A549 (cell line): ENCODE measurements around the gene FBXO34. TPM values are rescaled to one million over a fixed set of nuclear protein-coding genes. Genes with fewer than 3 reads are reported as not detected.

Experiments used
- ATAC-seq, 2 experiments: fragments of 200-7000 bp in 1 of 2; fragments of >200 bp in 1 of 2; cut with Nextera tagmentation in 1 of 2; cut with Tn5 transposase in 1 of 2; 3 replicates each; pipeline versions ENCODE4 v1.8.0 to v1.9.1; 2018 to 2020; ENCODE audit warnings: mild to moderate bottlenecking in 1 of 2, moderate library complexity in 1 of 2
- CTCF ChIA-PET: fragments of 300-600 bp; sonication (Branson Sonifier 250); formaldehyde crosslinking; extraction: SDS; loops from one replicate; lab custom pipeline; 2021; ENCODE audit warnings: antibody characterized with exemption, inconsistent platforms; lab: Yijun Ruan, JAX
- POLR2A ChIA-PET: fragments of 350-600 bp; formaldehyde crosslinking; extraction: SDS; loops from one replicate; lab custom pipeline; 2021; ENCODE audit warnings: antibody characterized with exemption, inconsistent platforms; lab: Yijun Ruan, JAX
- DNase-seq, 2 experiments: peaks; one replicate each; pipeline versions ENCODE4 v3.0.0 to v3.0.0-alpha.2; 2011 to 2016; ENCODE audit warnings: low read depth in 1 of 2, low spot score in 1 of 2
- FAIRE-seq: peaks from 2 replicates; lab custom pipeline; 2011; peaks lifted over from hg19 to GRCh38; lab: Jason Lieb, UNC
- H3K27ac ChIP-seq, 2 experiments: fragments of >200 bp; sonication (Bioruptor Twin); formaldehyde crosslinking; 3 replicates each; pipeline ENCODE4 v1.5.1; 2016 to 2017
- H3K4me1 ChIP-seq: fragments of >200 bp; sonication (Bioruptor Twin); formaldehyde crosslinking; 3 replicates; pipeline ENCODE4 v1.6.1; 2016
- H3K4me2 ChIP-seq: fragments of >200 bp; sonication (Bioruptor Twin); formaldehyde crosslinking; 3 replicates; pipeline ENCODE4 v1.6.1; 2016
- H3K4me3 ChIP-seq: fragments of >200 bp; sonication (Bioruptor Twin); formaldehyde crosslinking; 3 replicates; pipeline ENCODE4 v1.5.1; 2016
- H3K9me3 ChIP-seq: fragments of >200 bp; sonication (Bioruptor Twin); formaldehyde crosslinking; 3 replicates; pipeline ENCODE4 v1.6.1; 2016
- ATOH8 ChIP-seq: fragments of 250-450 bp; sonication (Bioruptor Pico); IDR thresholded peaks from 2 replicates; pipeline ENCODE4 v1.5.0; 2020; ENCODE audit warnings: low read depth, mild to moderate bottlenecking, moderate library complexity
- BCL3 ChIP-seq: fragments of >200 bp; sonication (Bioruptor Twin); formaldehyde crosslinking; IDR thresholded peaks from 3 replicates; pipeline ENCODE4 v1.6.1; 2016
- BHLHE40 ChIP-seq: IDR thresholded peaks from 2 replicates; pipeline ENCODE4 v1.6.1; 2012; ENCODE audit warnings: low read depth, low read length, inconsistent platforms
- CBX8 ChIP-seq: fragments of 200-600 bp; sonication (generic); IDR thresholded peaks from 2 replicates; pipeline ENCODE4 v1.6.1; 2016
- CHD2 ChIP-seq: fragments of 150-350 bp; IDR thresholded peaks from 2 replicates; pipeline ENCODE4 v1.6.1; 2014; ENCODE audit warnings: low read length; ENCODE audit not compliant: partially characterized antibody
- EHF ChIP-seq: fragments of 250-450 bp; sonication (Bioruptor Pico); IDR thresholded peaks from 2 replicates; pipeline ENCODE4 v1.5.0; 2020; ENCODE audit warnings: mild to moderate bottlenecking
- EHMT2 ChIP-seq: fragments of 200-600 bp; sonication (generic); IDR thresholded peaks from 2 replicates; pipeline ENCODE4 v1.6.1; 2016; ENCODE audit warnings: antibody characterized with exemption, low read depth, mild to moderate bottlenecking, moderate library complexity
- FOXS1 ChIP-seq: fragments of 250-450 bp; sonication (Bioruptor Pico); IDR thresholded peaks from 2 replicates; pipeline ENCODE4 v1.5.0; 2020; ENCODE audit warnings: mild to moderate bottlenecking, moderate library complexity
- GATA3 ChIP-seq: IDR thresholded peaks from 2 replicates; pipeline ENCODE4 v1.6.1; 2012; ENCODE audit warnings: borderline replicate concordance
- HES2 ChIP-seq: fragments of >200 bp; sonication (Bioruptor Twin); formaldehyde crosslinking; IDR thresholded peaks from 2 replicates; pipeline ENCODE4 v1.6.1; 2016
- HMGXB4 ChIP-seq: fragments of 250-450 bp; sonication (Bioruptor Pico); IDR thresholded peaks from 2 replicates; pipeline ENCODE4 v1.5.0; 2021; ENCODE audit warnings: mild to moderate bottlenecking, moderate library complexity, borderline replicate concordance
- HOXA7 ChIP-seq: fragments of 250-450 bp; sonication (Bioruptor Pico); IDR thresholded peaks from 2 replicates; pipeline ENCODE4 v1.5.0; 2020; ENCODE audit warnings: mild to moderate bottlenecking, moderate library complexity
- JUNB ChIP-seq: fragments of >200 bp; sonication (Bioruptor Twin); formaldehyde crosslinking; IDR thresholded peaks from 2 replicates; pipeline ENCODE4 v1.6.1; 2016
- NPAS2 ChIP-seq: fragments of 250-450 bp; sonication (Bioruptor Pico); IDR thresholded peaks from 2 replicates; pipeline ENCODE4 v1.8.0; 2022; ENCODE audit warnings: mild to moderate bottlenecking, moderate library complexity, borderline replicate concordance
- RARB ChIP-seq: fragments of 250-450 bp; sonication (Bioruptor Pico); IDR thresholded peaks from 2 replicates; pipeline ENCODE4 v1.8.0; 2021; ENCODE audit warnings: mild to moderate bottlenecking, moderate library complexity
- REST ChIP-seq: fragments of 200-600 bp; sonication (generic); IDR thresholded peaks from 2 replicates; pipeline ENCODE4 v1.6.1; 2016; ENCODE audit warnings: antibody characterized with exemption, mild to moderate bottlenecking, moderate library complexity
- SREBF2 ChIP-seq: fragments of 450-650 bp; IDR thresholded peaks from 2 replicates; pipeline ENCODE4 v1.6.1; 2014; ENCODE audit warnings: mild to moderate bottlenecking, moderate library complexity
- TP53 ChIP-seq: fragments of 250-450 bp; sonication (Bioruptor Pico); IDR thresholded peaks from 2 replicates; pipeline ENCODE4 v1.5.0; 2021; ENCODE audit warnings: mild to moderate bottlenecking, moderate library complexity
- ZC3H11A ChIP-seq: fragments of 450-650 bp; IDR thresholded peaks from 2 replicates; pipeline ENCODE4 v1.6.1; 2014; ENCODE audit warnings: antibody characterized with exemption, mild to moderate bottlenecking
- ZFP36 ChIP-seq: fragments of 450-650 bp; IDR thresholded peaks from 2 replicates; pipeline ENCODE4 v1.6.1; 2014; ENCODE audit warnings: borderline replicate concordance; ENCODE audit not compliant: partially characterized antibody
- WGBS: methylation state at CpG from one replicate; pipeline ENCODE4 v1.1.6; 2017; ENCODE audit errors: missing lambda C conversion rate; 5-methylcytosine and 5-hydroxymethylcytosine counted together
- polyA plus RNA-seq, 4 experiments: library from polyadenylated mRNA; depleted of rRNA in 3 of 4; stranded (reverse); fragments of >200 nt; fragmentation: RNase III in 1 of 4; extraction: RNeasy Plus Mini Kit Qiagen cat#74134 plus additional on column Dnase treatment in 1 of 4; gene quantifications; 2 replicates in 3 of 4; 3 replicates in 1 of 4; pipeline ENCODE4 v1.2.3, GENCODE V29; 2011 to 2017

Gene FBXO34
- polyA plus RNA-seq, 2 of the 4 experiments (the other 2 are of a cell fraction): 15.4 to 28.0 TPM

- DNase-seq (no peak), ATAC-seq (no peak), FAIRE-seq (no peak)
- Histone ChIP-seq H3K4me3 (no peak overlapping the region), H3K4me2 (peak overlapping the region; percentile 39; the same call in 2 of the 3 replicates), H3K27ac (no peak overlapping the region)
- CTCF ChIA-PET: interaction anchor here (0.9 to 2.8 kb wide), 5 partner anchors 17 to 62 kb away, joined by 3 to 9 read pairs (median 5); no protein-coding TSS in a partner anchor
- POLR2A ChIA-PET: interaction anchor here (0.5 to 0.6 kb wide), 2 partner anchors 12 to 122 kb away, joined by 3 to 5 read pairs; no protein-coding TSS in a partner anchor
- TF ChIP-seq EHF (CRISPR knock-in tag) (no peak), SREBF2 (no peak), BCL3 (no peak), HES2 (no peak), HMGXB4 (CRISPR knock-in tag) (no peak), EHMT2 (no peak), CBX8 (no peak), GATA3 (no peak), JUNB (no peak), CHD2 (no peak)
- TF ChIP-seq, all 56 proteins: peak for 0
- WGBS: 80% methylated on average over 7 of the region's 7 CpGs
- peaks cover 49% of the 10 kb centered on the region for H3K4me1 ChIP-seq
- H3K9me3 ChIP-seq: no peaks in the 10 kb centered on the region
These were observed 61.7 kb downstream of the FBXO34 start for GRCh38 chr14:55332654-55333570.

GRCh38 chr14:55333711-55334485, 62.7 kb downstream of the FBXO34 start:
- 66% methylated on average over 4 of the region's 4 CpGs for WGBS
- FAIRE-seq (no peak), DNase-seq (no peak), ATAC-seq (peak in 1 of 2 experiments; percentile 39; a peak in 2 of 6 replicates)
- Histone ChIP-seq H3K4me2 (peak overlapping the region; percentile 39), H3K9me3 (no peaks in the 10 kb centered on the region), H3K27ac (no peak overlapping the region), H3K4me1 (peaks cover 49% of the 10 kb centered on the region), H3K4me3 (no peak overlapping the region)
- ChIA-PET POLR2A (no interaction called here), CTCF (interaction anchor here (0.6 to 2.8 kb wide), 4 partner anchors 22 to 97 kb away, joined by 3 to 9 read pairs (median 4); no protein-coding TSS in a partner anchor)
- TF ChIP-seq ZFP36: no peak
- no peak for TF ChIP-seq HOXA7 (CRISPR knock-in tag)
- TF ChIP-seq ATOH8 (CRISPR knock-in tag): no peak
- no peak for TF ChIP-seq TP53
- no peak for TF ChIP-seq CHD2
- TF ChIP-seq BHLHE40: no peak
- no peak for TF ChIP-seq ZC3H11A
- no peak for TF ChIP-seq FOXS1 (CRISPR knock-in tag)
- TF ChIP-seq NPAS2 (CRISPR knock-in tag): no peak
- no peak for TF ChIP-seq REST
- TF ChIP-seq JUNB: no peak
- no peak for TF ChIP-seq HMGXB4 (CRISPR knock-in tag)
- TF ChIP-seq EHF (CRISPR knock-in tag): no peak
- TF ChIP-seq GATA3: no peak
- TF ChIP-seq RARB (CRISPR knock-in tag): no peak
